ENCODE measurements around the gene KLHL29.

The KLHL29 gene

GRCh38 chr2:23691106-23691470 is 306.1 kb downstream of the KLHL29 start:
- DNase-seq = no peak

GRCh38 chr2:23691565-23691964 is 306.6 kb downstream of the KLHL29 start:
- DNase-seq = no peak

GRCh38 chr2:23692263-23692662 is 307.3 kb downstream of the KLHL29 start:
- DNase-seq = no peak

GRCh38 chr2:23692851-23693605 is 308.0 kb downstream of the KLHL29 start:
- DNase-seq = no peak

GRCh38 chr2:23693606-23693951 is 308.6 kb downstream of the KLHL29 start:
- no peak for DNase-seq

- DNase-seq = no peak
Observed at GRCh38 chr2:23694058-23695045, 309.4 kb downstream of the KLHL29 start.

GRCh38 chr2:23695214-23695889 is 310.4 kb downstream of the KLHL29 start:
- no peak for DNase-seq

- no peak for DNase-seq
Observed at GRCh38 chr2:23695890-23696751, 311.1 kb downstream of the KLHL29 start.

GRCh38 chr2:23696752-23697045 is 311.7 kb downstream of the KLHL29 start:
- DNase-seq = no peak

GRCh38 chr2:23697256-23698075 is 312.5 kb downstream of the KLHL29 start:
- DNase-seq = no peak

GRCh38 chr2:23698116-23698693 is 313.2 kb downstream of the KLHL29 start:
- no peak for DNase-seq

- DNase-seq = no peak
Observed at GRCh38 chr2:23698721-23699579, 314.0 kb downstream of the KLHL29 start.

GRCh38 chr2:23699580-23699925 is 314.6 kb downstream of the KLHL29 start:
- no peak for DNase-seq

- no peak for DNase-seq
Observed at GRCh38 chr2:23700627-23701026, 315.6 kb downstream of the KLHL29 start.

- no peak for DNase-seq
Observed at GRCh38 chr2:23703037-23703582, 318.1 kb downstream of the KLHL29 start.

GRCh38 chr2:23703583-23704385 is 318.8 kb downstream of the KLHL29 start:
- DNase-seq = no peak

- no peak for DNase-seq
Observed at GRCh38 chr2:23705771-23706612, 321.0 kb downstream of the KLHL29 start.

GRCh38 chr2:23706613-23707078 is 321.7 kb downstream of the KLHL29 start:
- no peak for DNase-seq

All from activated CD4-positive, alpha-beta T cell treated with anti-CD3 and anti-CD28 coated beads for 1 hour (primary cell).